ENCODE measurements around the gene MYB. TPM values are rescaled to one million over a fixed set of nuclear protein-coding genes. Genes with fewer than 3 reads are reported as not detected.

MYB gene
- total and polyA plus RNA-seq, 2 experiments from 2014 or later = 0.17 to 0.36 TPM

DNA sequence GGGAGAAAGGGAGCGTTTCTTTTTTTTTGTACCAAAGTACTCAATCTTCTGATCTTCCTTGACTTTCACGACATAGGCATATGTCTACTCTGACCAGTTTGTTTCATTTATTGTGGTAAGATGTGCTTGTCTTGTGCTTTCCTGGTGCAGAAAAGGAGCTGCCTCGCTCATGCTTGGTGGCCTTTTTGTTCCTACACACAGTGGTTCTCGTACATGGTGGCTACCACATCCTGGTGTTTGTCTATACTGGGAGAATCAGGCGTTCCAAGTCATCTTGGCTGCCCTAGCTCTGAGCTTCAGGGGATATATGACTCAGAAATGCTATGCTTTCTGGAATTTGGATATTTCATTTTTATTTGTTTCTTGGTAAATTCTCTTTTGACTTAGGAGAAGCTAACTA is 31.8 kb downstream of the MYB start:
- no peak overlapping the region for H3K4me3 ChIP-seq
- H3K79me2 ChIP-seq = no peaks in the 10 kb centered on the region
- no peaks in the 10 kb centered on the region for H3K36me3 ChIP-seq (replicated peaks; ENCODE audit: insufficient read depth, low read depth)
- no peaks in the 10 kb centered on the region for H3K27me3 ChIP-seq
- H2AFZ ChIP-seq = no peak overlapping the region
- peaks cover 4% of the 10 kb centered on the region for H3K4me1 ChIP-seq (ENCODE audit: insufficient read depth)
- no peaks in the 10 kb centered on the region for H3K9me3 ChIP-seq (ENCODE audit: low read depth)
- no peak overlapping the region for H3K27ac ChIP-seq
- TF ChIP-seq EZH2phosphoT487 (IDR thresholded peaks at IDR 0.05; ENCODE audit: low read depth, severe bottlenecking, unreplicated experiment) (no peak), EZH2 (IDR thresholded peaks at IDR 0.05; ENCODE audit: borderline replicate concordance) (no peak)
- TF ChIP-seq, protein P1, sequence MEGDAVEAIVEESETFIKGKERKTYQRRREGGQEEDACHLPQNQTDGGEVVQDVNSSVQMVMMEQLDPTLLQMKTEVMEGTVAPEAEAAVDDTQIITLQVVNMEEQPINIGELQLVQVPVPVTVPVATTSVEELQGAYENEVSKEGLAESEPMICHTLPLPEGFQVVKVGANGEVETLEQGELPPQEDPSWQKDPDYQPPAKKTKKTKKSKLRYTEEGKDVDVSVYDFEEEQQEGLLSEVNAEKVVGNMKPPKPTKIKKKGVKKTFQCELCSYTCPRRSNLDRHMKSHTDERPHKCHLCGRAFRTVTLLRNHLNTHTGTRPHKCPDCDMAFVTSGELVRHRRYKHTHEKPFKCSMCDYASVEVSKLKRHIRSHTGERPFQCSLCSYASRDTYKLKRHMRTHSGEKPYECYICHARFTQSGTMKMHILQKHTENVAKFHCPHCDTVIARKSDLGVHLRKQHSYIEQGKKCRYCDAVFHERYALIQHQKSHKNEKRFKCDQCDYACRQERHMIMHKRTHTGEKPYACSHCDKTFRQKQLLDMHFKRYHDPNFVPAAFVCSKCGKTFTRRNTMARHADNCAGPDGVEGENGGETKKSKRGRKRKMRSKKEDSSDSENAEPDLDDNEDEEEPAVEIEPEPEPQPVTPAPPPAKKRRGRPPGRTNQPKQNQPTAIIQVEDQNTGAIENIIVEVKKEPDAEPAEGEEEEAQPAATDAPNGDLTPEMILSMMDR (IDR thresholded peaks at IDR 0.05; ENCODE audit: poor library complexity) = no peak
- no peaks in the 10 kb centered on the region for H4K20me1 ChIP-seq (ENCODE audit: insufficient read depth, poor library complexity, severe bottlenecking)
- no peak overlapping the region for H3K4me2 ChIP-seq
- H3K9me2 ChIP-seq (replicated peaks; ENCODE audit: insufficient read depth) = no peaks in the 10 kb centered on the region
- whole genome bisulfite sequencing (ENCODE audit: low lambda C conversion rate, missing lambda C conversion rate) = 80% methylated on average over 5 of the region's 5 CpGs
- no peak for DNase-seq (ENCODE audit: low spot score)

DNA sequence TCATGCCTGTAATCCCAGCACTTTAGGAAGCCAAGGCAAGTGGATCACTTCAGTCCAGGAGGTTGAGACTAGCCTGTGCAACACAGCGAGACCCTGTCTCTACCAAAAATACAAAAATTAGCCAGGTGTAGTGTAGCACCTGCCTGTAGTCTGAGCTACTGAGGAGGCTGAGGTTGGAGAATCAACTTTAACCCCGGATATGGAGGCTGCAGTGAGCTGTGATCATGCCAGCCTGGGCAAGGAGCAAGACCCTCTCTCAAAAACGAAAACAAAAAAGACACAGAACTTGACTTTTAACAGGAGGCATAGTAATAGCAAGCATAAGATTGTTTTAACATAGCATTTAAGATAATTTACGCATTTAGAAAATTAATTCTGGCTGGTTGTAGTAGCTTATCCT is 32.5 kb downstream of the MYB start:
- H3K9me3 ChIP-seq (ENCODE audit: low read depth) = no peaks in the 10 kb centered on the region
- H3K27ac ChIP-seq = no peak overlapping the region
- no peaks in the 10 kb centered on the region for H3K9me2 ChIP-seq (replicated peaks; ENCODE audit: insufficient read depth)
- H3K27me3 ChIP-seq = no peaks in the 10 kb centered on the region
- no peaks in the 10 kb centered on the region for H4K20me1 ChIP-seq (ENCODE audit: insufficient read depth, poor library complexity, severe bottlenecking)
- no peak for DNase-seq (ENCODE audit: low spot score)
- TF ChIP-seq EZH2phosphoT487 (IDR thresholded peaks at IDR 0.05; ENCODE audit: low read depth, severe bottlenecking, unreplicated experiment) (no peak), EZH2 (IDR thresholded peaks at IDR 0.05; ENCODE audit: borderline replicate concordance) (no peak)
- TF ChIP-seq, protein P1 (IDR thresholded peaks at IDR 0.05; ENCODE audit: poor library complexity) = no peak
- no peak overlapping the region for H3K4me3 ChIP-seq
- no peaks in the 10 kb centered on the region for H3K36me3 ChIP-seq (replicated peaks; ENCODE audit: insufficient read depth, low read depth)
- no peaks in the 10 kb centered on the region for H3K79me2 ChIP-seq
- no peak overlapping the region for H3K4me2 ChIP-seq
- H3K4me1 ChIP-seq (ENCODE audit: insufficient read depth) = peaks cover 4% of the 10 kb centered on the region
- WGBS (ENCODE audit: low lambda C conversion rate, missing lambda C conversion rate) = 71% methylated on average over 4 of the region's 4 CpGs
- H2AFZ ChIP-seq = no peak overlapping the region

DNA sequence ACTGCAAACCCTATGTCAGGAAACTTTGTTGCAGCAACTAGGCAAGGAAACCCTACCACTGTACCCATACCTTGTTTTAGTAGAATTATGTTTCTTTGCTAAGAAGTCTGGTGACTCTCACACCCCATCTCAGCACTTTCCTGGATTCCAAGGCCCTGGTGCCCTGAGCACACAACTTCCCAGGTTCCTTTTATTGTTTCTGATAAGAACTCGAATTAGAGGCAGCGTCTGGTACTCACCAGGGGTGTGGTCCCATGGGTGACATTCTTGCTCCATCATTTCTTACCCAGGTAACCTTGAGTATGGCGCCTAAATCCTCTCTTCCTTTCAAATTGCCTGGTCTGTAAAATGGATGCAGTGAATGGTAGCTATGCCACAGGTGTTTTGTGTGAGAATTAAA is 34.1 kb downstream of the MYB start:
- Histone ChIP-seq H3K4me3 (no peak overlapping the region), H3K4me1 (ENCODE audit: insufficient read depth) (peaks cover 4% of the 10 kb centered on the region), H2AFZ (no peak overlapping the region), H3K9me2 (replicated peaks; ENCODE audit: insufficient read depth) (no peaks in the 10 kb centered on the region), H3K79me2 (no peaks in the 10 kb centered on the region), H3K27me3 (no peaks in the 10 kb centered on the region), H3K4me2 (no peak overlapping the region), H4K20me1 (ENCODE audit: insufficient read depth, poor library complexity, severe bottlenecking) (no peaks in the 10 kb centered on the region), H3K27ac (no peak overlapping the region), H3K36me3 (replicated peaks; ENCODE audit: insufficient read depth, low read depth) (no peaks in the 10 kb centered on the region), H3K9me3 (ENCODE audit: low read depth) (no peaks in the 10 kb centered on the region)
- TF ChIP-seq, protein P1 (IDR thresholded peaks at IDR 0.05; ENCODE audit: poor library complexity) = no peak
- TF ChIP-seq EZH2phosphoT487 (IDR thresholded peaks at IDR 0.05; ENCODE audit: low read depth, severe bottlenecking, unreplicated experiment) = no peak
- no peak for TF ChIP-seq EZH2 (IDR thresholded peaks at IDR 0.05; ENCODE audit: borderline replicate concordance)
- DNase-seq (ENCODE audit: low spot score) = no peak
- 67% methylated on average over 3 of the region's 3 CpGs for WGBS (ENCODE audit: low lambda C conversion rate, missing lambda C conversion rate)

- no peak overlapping the region for H3K4me3 ChIP-seq
- H3K4me2 ChIP-seq = no peak overlapping the region
- no peaks in the 10 kb centered on the region for H3K79me2 ChIP-seq
- H3K9me3 ChIP-seq (ENCODE audit: low read depth) = no peaks in the 10 kb centered on the region
- no peak overlapping the region for H2AFZ ChIP-seq
- H3K36me3 ChIP-seq (replicated peaks; ENCODE audit: insufficient read depth, low read depth) = no peaks in the 10 kb centered on the region
- WGBS (ENCODE audit: low lambda C conversion rate, missing lambda C conversion rate) = 84% methylated on average over 6 of the region's 6 CpGs
- no peaks in the 10 kb centered on the region for H3K27me3 ChIP-seq
- H3K4me1 ChIP-seq (ENCODE audit: insufficient read depth) = peaks cover 4% of the 10 kb centered on the region
- H3K9me2 ChIP-seq (replicated peaks; ENCODE audit: insufficient read depth) = no peaks in the 10 kb centered on the region
- no peak for DNase-seq (ENCODE audit: low spot score)
- H4K20me1 ChIP-seq (ENCODE audit: insufficient read depth, poor library complexity, severe bottlenecking) = no peaks in the 10 kb centered on the region
- TF ChIP-seq EZH2phosphoT487 (IDR thresholded peaks at IDR 0.05; ENCODE audit: low read depth, severe bottlenecking, unreplicated experiment) (no peak), EZH2 (IDR thresholded peaks at IDR 0.05; ENCODE audit: borderline replicate concordance) (no peak)
- TF ChIP-seq, protein P1 (IDR thresholded peaks at IDR 0.05; ENCODE audit: poor library complexity) = no peak
- no peak overlapping the region for H3K27ac ChIP-seq
Measured at GRCh38 chr6:135215563-135215962, 34.5 kb downstream of the MYB start.

Data from hepatocyte (in vitro differentiated cells).